SH-SY5Y (cell line): Measurements from ENCODE around the gene HECW1.

Source experiments
- GATA2 ChIP-seq: IDR thresholded peaks from 2 replicates; pipeline ENCODE4 v1.6.1; 2011; ENCODE audit warnings: mild to moderate bottlenecking, low read depth, low read length
- GATA3 ChIP-seq: IDR thresholded peaks from 2 replicates; pipeline ENCODE4 v1.6.1; 2011; ENCODE audit warnings: low read depth, mild to moderate bottlenecking, low read length, moderate library complexity

- TF ChIP-seq GATA3 (no peak), GATA2 (no peak)
These were observed 39.9 kb upstream of the HECW1 start for GRCh38 chr7:43072530-43072929.
